GM18867 (cell line): Measurements from ENCODE around the gene FIBCD1.
A peak's percentile ranks its signal among the peaks of the same experiment; 100 is the strongest.
"Not testable (repeated sequence)": the region's sequence is repeated elsewhere in the genome, so short reads cannot be mapped to it uniquely, and the experiment has no call there.

ENCODE experiments used
- ATAC-seq: cut with Tn5 transposase; IDR thresholded peaks from one replicate; pipeline ENCODE4 v1.9.1; 2021; ENCODE audit warnings: mild to moderate bottlenecking, moderate library complexity; ENCODE audit not compliant: unreplicated experiment

Gene FIBCD1

DNA sequence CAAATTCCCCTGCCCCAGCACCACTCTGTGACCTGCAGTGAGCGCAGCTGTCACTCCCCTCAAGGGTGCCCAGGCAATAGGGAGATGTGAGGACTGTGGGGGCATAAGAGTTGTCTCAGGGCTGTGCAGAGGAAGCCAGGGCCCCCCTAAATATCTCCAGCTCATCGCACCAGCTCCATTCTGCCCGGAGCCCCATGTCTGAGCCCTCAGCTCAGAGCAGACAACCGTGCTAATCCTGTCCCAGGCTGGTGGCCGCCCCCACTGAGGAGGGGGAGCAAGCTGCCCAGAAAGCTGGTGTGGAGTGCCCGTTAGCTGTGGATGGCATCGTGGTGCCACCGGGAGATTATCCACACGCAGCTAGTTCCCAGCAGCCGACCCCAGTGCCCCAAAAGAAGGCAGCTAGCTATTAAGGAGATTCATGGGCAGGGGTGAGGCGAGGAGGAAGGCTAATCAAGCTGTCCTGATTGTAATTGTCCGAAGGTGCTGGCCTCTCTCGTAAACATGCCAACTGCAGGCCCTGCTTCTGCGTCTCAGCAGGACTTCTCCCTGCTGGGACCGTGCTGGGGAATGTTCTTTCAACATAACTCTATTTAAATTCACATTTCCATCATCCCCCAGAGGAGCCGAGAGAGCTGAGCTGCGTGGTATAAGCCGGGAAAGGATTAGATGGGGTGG is 17.0 kb upstream of the FIBCD1 start:
- ATAC-seq: no peak

GRCh38 chr9:130954925-130955324 is 15.9 kb upstream of the FIBCD1 start:
- ATAC-seq: not testable (repeated sequence)

DNA sequence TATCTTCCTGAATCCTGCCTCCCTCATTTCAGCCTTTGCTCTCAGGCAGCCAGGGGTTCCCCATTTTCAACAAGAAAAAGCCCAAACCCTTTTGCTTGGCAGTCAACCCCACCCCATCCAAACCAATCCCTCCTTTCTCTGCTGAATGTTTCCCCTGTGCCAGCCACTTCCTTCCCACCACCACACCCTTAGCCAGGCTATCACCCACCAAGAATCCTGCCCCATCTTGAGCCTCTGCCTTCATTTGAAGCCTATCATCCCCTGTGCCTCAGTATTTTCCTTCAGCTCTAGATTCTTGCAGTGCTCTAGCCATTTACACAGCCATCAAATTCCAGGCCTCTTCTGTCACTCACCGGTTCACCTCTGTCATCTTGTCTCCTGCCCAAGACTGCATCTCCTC is 15.3 kb upstream of the FIBCD1 start:
- ATAC-seq: no peak

- ATAC-seq: no peak
Measured at GRCh38 chr9:130952065-130952762, 13.2 kb upstream of the FIBCD1 start.

DNA sequence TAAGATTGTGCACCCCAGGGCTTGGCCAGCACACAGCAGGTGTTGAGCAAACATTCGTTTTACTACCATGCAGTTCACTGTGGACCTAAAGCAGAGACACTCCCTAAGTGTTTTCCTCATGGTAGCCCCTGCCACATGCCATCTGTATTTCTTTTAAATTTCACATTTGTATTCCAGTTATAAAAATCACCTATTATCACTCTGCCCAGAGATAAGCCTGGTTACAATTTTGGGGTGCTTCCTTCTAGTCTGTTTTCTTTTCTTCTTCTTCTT is 10.9 kb upstream of the FIBCD1 start:
- ATAC-seq: no peak

DNA sequence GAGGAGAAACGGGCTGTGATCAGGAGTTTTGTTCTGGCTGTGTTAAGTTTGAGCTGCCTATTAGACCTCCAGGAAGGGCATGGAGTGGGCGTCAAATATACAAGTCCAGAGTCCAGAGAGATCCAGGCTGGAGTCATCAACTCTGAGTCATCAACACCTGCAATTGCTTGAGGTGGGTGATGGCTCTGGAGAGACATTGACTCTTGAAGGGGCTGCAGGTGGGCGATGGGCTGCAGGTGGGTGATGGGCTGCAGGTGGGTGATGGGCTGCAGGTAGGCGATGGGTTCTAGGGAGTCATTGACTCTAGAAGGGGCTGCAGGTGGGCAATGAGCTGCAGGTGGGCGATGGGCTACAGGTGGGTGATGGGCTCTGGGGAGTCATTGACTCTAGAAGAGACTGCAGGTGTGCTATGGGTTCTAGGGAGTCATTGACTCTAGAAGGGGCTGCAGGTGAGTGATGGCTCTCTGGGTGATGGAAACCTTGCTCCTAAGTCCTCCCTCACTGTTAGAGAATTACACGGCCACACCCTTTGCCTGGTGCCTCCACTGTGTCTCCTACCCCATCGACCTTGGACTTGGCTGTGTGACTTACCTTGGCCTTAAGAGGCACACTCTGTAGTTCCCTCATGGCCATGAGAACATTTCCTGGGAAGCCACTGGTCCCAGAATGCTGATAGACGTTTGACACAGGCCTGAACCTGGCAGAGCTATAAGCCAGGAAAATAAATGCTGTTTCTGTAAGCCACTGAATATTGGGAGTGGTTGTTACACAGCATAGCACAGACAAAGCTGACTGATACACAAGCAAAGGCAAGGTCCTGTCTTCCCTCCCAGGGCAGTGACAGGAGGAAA is 10.4 kb upstream of the FIBCD1 start:
- ATAC-seq: no peak

DNA sequence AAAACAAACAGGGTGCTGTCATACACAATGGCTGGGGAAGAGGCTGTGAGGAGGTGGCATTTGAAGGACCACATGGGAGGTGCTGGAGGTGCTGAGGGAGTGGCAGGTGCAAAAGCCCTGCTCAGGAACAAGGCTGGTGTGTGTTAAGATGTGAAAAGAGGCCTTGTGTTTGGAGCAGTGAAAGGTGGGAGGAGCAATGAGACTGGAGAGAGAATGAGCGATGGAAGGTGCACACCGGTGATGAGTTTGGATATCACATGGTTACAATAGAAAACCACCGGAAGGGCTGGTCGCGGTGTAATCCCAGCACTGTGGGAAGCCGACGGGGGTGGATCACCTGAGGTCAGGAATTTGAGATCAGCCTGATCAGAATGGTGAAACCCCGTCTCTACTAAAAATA is 9.2 kb upstream of the FIBCD1 start:
- no peak for ATAC-seq

GRCh38 chr9:130947618-130948140 is 8.6 kb upstream of the FIBCD1 start:
- no peak for ATAC-seq

DNA sequence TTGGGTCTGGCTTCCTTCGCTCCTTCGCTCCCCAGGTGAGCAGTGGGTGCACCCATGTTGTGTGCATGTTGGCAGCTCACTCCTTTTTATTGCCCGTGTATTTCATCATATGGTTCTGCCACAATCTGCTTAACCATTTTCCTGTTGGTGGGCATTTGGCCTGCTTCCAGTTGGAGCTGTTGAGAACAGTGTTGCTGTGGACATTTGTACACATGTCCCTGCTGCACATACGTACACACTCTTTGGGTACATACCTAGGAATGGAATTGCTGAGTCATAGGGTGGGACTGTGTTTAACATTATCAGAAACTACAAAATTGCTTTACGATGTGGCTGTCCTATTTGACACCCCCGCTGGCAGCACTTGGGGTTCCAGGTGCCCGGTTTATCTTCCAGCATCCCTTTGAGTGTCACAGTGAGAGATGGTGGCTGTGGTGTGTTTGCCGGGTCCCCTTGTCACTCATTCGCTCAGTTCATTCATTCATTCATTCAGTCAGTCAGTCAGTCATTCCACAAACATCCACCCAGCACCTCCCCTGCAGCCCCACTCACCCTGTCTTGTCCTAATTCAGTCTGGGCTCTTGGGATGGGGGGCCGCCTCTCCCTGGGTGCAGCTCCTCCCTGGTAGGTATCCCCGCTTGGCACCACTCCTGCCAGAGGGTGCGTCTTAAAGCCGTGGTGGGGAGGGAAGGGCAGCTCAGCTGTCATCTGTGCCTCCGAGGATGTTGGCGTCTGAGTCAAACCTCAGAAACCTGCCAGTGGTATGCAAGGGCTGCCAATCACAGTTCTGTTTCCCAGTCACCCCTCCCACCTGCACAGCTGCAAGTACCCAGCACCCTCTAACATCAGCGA is 7.9 kb upstream of the FIBCD1 start:
- ATAC-seq: no peak

GRCh38 chr9:130945173-130945572 is 6.1 kb upstream of the FIBCD1 start:
- no peak for ATAC-seq

DNA sequence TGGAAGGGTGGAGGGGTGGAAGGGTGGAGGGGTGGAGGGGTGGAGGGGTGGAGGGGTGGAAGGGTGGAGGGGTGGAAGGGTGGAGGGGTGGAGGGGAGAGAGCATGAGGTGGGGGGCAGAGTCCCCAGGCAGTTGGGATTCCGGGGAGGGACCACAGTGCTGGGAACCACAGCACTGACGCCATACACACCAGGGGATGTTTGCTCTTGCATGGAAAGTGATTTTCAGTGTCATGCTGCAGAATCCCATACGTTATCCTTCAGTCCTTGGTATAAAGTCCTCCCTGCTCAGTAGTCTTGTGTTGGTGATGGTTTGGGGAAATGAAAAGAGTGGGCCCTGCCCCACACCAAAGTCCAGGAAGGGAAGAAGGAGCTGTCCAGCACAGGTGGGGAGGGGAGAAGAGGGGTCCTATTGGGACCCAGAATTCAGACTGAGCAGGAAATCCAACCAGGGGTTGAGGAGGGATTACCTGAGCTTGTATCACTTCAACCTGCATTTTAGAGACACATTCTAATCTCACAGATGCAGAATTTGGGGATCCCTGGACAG is 5.5 kb upstream of the FIBCD1 start:
- no peak for ATAC-seq

DNA sequence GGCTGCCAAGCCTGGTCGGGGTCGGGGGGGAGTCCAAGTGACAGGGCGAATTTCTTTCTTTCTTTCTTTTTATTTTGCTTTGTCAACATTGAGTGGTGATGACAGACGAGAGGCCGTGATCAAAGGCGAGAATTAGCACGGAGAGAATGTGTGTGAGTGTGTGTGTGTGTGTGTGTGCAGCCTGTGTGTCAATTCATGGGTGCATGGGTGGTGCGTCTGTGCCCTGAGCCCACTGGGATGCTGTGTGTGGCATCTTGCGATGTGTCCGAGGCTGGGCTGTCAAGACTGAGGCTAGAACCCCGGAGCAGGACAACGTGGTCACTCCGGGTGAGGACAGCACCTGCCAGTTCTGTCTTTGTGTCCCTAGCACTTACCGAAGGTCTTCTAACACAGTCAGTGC is 4.7 kb upstream of the FIBCD1 start:
- ATAC-seq: no peak

- no peak for ATAC-seq
Measured at GRCh38 chr9:130943221-130943620, 4.2 kb upstream of the FIBCD1 start.

DNA sequence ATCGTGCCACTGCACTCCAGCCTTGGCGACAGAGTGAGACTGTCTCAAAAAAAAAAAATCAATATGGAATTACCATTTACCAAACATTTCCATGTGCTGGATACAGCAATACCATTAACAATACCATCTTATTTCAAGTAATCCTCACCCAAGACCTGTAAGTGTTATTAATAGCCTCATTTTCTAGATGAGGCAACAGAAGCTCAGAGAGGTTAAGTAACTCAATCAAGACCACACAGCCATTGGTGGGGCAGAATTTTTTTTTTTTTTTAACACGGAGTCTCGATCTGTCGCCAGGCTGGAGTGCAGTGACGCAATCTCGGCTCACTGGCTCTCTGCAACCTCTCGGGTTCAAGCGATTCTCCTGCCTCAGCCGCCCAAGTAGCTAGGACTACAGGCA is 3.6 kb upstream of the FIBCD1 start:
- no peak for ATAC-seq

GRCh38 chr9:130942084-130942483 is 3.0 kb upstream of the FIBCD1 start:
- no peak for ATAC-seq

DNA sequence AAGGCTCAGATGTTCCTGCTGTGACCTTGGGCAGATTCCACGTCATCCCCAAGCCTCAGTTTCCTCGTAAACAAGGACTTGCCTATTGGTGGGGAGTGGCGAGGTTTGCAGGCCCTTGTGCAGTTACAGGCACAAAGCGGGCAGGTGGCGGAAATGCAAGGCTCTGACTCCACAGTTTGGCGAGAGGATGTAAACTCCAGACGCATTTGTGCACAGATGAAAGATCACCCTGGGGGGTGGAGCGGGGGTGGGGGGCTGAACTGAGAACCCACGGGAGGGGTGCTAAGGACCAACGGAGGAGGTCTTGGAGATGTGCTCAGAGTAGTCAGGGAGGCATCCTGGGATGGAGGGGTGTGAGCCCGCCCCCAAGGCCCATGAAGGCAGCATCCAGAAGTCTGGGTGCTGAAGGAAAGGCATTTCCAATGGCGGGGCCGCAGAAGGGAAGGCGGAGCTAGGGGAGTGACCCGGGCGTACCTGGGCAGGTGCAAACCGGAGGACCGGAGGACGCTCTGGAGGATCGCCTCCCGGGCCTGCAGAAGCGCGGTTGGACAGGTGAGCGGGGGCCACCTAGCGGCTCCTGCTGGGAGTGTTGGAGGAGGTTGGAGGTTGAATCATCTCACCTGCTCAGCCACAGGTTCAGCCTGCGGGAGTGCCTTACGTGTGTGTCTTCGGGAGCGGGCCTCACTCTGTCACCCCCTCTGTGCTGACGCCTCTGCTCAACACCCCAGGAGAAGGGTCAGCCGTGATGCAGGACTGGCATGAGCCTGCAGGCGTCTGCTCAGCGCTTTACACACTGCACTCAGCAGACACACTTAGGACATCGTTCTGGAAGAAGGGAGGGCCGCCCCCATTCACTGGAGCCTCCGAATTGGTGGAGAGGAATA is 1.9 kb upstream of the FIBCD1 start:
- ATAC-seq: peak; percentile 50

DNA sequence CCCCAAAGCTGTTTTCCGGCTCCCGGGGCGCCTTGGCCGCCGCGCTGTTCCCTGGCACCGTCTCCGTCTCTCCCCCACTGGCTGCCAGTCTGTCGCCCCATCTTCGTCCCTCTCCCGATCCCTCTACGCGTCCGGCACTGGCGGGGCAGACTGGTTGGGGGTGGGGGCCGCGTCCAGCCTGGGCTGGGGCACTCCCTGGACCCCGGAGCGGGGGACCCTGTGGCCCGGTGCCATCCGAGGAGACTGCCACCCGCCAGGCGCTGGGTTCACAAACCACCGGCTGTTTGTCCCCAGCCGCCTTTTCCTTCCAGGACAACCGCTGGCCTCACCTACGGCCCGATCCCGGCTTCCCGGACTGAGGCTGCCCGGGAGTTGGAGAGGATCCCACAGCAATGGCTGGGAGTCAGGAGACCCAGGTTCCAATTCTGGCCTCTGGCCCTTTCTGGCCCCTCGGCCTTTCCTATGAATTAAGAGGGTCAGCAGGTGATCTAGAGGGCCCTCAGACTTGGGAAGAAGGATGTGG is 1.0 kb upstream of the FIBCD1 start:
- no peak for ATAC-seq

DNA sequence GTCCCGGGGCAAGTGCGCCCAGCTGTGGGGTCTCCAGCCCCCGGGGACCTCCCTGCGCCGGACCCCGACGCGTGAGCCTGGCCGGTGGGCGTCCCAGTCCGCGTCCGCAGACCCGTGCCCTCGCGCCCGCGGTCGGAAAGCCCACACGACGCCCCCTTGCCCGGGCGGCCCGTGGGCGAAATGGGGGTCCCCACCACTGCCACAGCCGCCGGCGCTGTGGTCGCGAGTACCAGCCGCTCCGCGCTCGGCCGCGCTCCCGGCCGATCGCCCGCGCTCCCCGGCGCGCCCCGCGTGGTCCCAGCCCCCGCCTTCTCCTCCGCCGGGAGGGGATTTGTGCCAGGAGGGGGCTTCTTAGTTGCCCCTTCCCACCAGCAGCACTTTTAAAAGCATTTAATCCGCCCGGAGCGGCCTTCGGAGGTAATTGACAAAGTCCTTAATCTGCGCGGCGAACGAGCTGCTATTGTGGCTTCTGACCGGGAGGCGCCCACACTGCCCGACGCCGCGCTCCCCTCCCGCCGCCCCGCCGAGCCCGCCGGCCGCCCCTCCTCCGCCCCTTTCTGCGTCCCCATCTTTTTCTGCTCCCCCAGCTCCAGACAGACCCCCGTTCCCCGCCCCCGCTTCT is 469 bp upstream of the FIBCD1 start:
- ATAC-seq: no peak

DNA sequence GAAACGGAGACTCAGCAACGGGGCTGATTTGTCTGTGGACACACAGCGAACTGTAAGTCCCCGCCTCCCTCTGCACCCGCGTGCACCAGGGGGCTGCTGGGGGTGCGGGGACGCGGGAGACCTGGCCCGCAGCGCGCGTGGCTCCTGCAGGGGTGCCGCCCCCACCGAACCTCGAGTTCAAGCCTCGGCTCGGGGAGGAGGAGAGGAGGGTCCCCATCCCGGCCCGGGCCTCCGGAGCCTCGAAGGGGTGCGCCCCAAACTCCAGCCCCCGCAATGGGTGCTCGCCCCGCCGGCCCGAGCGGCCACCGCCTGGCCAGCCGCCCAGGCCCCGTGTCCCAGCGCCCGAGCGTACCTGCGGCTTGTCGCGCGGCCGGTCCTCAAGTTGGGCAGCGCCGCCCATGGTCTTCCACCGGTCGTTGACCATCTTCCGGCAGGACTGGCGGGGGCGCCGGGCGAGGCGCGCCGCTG is 829 bp downstream of the FIBCD1 start:
- ATAC-seq: no peak
